NCI-H2029 (cell line): ENCODE data around the gene RASAL1.
A peak's percentile ranks its signal among the peaks of the same experiment; 100 is the strongest.

Experiments
- DNase-seq: peaks from one replicate; lab custom pipeline; 2025; lab: John Stamatoyannopoulos, UW

Gene RASAL1, protein sequence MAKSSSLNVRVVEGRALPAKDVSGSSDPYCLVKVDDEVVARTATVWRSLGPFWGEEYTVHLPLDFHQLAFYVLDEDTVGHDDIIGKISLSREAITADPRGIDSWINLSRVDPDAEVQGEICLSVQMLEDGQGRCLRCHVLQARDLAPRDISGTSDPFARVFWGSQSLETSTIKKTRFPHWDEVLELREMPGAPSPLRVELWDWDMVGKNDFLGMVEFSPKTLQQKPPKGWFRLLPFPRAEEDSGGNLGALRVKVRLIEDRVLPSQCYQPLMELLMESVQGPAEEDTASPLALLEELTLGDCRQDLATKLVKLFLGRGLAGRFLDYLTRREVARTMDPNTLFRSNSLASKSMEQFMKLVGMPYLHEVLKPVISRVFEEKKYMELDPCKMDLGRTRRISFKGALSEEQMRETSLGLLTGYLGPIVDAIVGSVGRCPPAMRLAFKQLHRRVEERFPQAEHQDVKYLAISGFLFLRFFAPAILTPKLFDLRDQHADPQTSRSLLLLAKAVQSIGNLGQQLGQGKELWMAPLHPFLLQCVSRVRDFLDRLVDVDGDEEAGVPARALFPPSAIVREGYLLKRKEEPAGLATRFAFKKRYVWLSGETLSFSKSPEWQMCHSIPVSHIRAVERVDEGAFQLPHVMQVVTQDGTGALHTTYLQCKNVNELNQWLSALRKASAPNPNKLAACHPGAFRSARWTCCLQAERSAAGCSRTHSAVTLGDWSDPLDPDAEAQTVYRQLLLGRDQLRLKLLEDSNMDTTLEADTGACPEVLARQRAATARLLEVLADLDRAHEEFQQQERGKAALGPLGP

DNA sequence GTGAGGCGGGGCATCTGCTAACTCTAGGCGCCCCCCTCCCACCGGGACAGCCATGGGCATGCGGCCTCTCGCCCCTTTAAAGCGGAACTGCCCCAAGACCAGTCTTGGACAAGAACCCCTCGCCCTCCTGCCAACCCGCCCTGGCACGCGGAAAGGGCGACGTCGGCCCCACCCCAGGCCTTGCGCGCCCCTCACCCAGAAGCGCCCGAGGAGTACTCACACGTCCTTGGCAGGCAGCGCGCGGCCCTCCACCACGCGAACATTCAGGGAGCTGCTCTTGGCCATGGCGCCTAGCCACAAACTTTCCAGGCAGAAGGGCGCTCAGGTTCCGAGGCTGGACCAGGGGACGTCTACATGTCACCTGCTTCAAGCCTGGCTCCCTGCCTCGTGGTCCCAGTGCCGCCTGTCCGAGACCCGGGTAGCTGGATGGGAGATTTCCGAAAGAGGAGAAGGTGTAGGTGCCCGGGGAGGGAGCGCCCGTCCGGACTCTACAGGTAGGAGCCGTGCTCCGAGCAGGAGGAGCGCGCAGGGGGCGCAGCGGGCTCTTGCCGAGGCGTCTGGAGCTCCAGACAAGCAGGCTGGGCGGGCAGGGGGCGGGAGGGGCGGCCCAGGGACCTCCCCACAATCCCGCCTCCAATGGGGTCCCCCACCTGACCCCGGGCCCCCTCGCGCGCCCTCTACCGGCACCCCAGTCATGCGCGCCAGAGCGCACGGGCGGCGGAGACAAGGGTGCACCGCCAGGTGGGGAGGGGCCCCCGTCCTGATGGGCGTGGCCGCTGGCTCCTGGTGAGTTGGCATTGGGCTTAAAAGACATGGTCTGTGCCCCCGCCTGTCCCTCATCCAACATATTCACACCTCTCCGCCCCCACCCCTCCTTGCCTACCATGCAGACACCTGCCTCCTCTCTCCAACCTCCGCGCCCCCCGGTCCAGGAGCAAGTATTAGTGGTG, at the start of gene RASAL1:
Gene RASAL1, minus strand, starts transcription at position 584 of the 950 bp plus-strand sequence. Its CDS starts 299 bp downstream, at position 285.
- peak; percentile 51 for DNase-seq

DNA sequence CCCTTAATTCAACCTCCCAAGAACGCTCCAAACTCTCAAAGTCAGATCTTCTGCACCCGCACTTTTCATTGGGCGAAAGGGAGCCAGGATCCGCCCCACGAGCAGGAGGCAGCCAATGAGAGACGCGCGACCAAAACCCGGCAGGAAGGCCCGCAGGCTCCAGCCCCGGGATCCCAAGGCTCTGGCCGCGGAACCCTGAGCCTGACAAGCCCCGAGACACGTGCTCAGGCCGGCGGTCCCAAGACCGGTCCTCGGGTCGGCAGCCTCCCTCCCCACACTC, 49.3 kb upstream of the RASAL1 start:
- peak; percentile 65 for DNase-seq

DNA sequence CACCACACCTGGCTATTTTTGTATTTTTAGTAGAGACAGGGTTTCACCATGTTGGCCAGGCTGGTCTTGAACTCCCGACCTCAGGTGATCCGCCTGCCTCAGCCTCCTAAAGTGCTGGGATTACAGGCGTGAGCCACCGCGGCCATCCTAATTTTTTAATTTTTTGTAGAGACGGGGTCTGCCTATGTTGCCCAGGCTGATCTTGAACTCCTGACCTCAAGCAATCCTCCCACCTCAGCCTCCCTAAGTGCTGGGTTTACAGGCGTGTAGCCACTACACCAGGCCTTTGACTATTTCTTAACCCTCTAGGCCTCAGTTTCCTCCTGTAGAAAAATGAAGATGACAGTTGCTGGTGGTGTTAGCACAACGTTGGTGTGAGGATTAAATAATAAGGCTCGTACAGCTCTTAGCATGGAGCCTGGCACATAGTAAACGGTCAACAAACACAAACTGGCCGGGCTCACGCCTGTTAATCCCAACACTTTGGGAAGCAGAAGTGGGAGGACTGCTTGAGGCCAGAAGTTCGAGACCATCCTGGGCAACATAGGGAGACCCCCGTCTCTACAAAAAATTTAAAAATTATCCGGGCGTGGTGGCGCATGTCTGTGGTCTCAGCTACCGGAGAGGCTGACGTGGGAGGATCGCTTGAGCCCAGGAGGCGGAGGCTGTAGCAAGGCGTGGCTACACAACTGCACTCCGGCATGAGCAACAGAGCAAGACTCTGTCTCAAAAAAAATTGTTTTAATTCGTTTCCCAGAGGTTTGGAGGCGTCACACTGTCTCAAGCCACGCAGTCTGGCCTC, 48.7 kb upstream of the RASAL1 start:
- peak; percentile 61 for DNase-seq

DNA sequence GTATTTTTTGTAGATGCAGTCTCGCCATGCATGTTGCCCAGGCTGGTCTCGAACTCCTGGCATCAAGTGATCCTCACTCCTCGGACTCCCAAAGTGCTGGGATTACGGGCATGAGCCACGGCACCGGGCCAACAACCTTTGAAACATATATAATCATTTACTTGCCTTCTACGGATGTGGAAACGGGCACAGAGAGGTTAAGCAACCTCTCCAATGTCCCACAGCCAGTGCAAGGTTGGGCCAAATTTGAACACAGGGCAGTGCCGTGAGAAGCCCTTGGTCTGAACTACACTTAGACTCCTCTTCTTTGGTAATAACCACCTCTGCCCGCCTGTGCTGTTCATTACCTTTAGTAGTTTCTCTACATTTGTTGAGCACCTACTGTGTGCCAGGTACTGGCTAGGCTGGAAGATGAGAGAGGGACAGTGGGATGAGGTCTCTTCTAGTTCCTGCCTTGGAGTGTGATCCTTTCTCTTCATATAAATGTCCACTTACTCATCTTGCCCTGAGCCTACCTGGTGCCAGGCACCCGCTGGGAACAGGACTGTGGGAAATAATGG, 47.5 kb upstream of the RASAL1 start:
- no peak for DNase-seq

DNA sequence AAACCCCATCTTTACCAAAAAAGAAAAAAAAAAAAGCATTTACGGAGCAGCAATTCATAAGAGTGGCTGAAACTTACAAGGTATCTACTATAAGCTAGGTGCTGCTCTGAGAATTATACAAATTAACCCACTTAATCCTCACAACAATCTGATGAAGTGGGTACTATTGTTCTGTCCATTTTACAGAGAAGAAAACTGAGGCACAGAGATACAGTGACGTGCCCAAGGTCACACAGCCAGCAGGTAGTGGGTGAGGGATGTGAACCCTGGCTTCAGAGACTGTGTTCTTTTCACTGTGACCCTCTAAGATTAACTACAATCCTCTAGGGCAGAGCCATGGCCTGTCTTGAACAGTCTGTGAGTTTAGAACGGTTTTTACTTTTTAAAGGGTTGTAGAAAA, 46.4 kb upstream of the RASAL1 start:
- no peak for DNase-seq

DNA sequence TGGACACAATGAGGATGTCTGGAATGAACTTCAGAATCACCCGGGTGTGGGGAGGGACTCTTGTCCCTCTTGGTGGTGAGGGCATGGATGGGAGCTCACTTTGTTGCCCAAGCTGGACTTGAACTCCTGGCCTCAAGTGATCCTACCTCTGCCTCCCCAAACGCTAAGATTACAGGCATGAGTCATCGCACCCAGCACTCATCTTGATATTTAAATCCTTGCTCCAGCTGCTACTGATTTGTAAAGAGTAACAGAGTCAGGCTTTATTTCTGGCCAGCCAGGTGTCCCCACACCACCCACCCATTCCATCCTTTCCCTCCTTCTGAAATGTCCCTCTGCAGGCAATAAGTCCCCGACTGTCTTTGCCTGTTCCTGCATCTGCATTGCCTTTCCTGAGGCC, 44.8 kb upstream of the RASAL1 start:
- DNase-seq, result no peak

DNA sequence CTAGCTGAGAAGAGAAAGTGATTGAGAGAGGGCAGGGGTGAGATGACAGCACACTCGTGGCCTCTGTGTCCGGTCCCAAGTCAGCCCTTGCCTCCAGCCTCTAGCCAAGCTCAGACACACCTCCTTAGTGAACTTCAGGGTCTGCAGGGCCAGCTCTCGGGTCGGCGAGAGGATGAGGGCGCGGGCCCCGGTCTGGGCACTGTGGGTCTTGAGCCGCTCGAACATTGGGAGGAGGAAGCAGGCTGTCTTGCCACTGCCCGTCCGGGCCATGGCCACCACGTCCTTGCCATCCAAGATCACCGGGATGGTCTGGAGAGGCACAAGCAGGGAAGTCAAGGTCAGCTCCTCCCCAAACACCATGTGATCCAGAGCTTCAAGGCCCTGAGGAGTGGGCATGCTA, 43.5 kb upstream of the RASAL1 start:
- no peak for DNase-seq

DNA sequence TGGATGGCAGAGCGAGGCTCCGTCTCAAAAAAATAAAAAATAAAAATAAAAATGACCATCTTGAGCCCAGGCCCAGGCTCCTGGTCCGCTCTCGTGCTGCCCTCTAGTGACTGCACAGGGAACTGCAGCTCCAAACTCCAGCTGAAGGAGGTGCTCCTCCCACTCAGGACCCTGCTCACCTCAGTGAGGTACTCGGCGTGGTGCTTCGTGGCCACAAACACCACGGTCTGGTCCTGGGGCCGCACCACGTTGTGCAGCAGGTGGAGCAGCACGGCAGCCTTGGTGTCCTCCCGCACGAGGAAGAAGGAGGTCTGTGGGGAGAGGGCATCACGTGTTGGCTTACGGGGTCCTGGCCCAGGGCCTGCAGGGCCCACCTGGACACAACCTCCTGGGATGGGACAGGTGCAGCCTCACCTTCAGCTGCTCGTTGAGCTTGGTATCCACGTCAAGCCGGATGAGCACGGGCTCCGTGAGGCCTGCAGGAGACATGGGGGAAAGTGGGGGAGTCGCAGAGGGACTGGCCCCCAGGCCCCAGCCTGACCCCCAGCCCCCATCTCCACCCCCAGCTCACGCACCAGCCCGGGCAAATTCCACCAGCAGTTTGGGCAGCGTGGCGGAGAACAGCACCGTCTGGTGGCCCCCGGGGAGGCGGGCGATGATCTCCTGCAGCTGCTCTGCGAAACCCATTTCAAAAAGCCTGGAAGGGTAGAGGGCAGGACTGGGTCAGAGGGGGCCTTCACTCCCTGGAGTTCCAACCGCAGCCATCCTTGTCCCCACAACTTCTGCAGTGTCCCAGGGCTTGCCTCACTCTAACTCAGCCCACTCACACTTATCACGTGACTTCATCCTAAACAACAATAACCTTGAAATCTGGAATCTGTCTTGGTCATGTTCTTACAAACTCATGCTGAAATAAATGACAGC, 39.2 kb upstream of the RASAL1 start:
- peak; percentile 14 for DNase-seq

DNA sequence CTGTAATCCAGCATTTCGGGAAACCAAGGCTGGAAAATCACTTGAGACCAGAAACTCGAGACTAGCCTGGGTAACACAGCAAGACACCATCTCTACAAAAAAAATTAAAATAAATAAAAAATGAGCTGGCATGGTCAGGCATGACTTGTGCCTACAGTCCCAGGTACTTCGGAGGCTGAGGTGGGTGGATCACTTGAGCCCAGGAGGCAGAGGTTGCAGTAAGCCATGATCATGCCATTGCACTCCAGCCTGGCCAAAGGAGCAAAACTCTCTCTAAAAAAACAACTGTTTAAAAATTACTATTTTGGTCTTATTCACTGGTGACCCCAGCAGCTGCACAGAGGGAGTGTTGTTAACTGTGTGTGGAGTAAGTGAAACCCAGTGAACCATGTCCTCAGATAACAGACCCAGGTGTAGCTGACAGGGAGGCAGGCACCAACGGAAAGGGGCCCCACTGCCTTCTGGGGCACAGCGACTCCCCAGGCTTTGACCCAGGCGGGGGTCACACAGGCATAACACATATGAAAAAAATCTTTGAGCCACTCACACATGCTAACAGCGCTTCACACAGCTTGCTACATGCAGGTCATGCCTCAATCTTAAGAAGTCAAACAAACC, 37.6 kb upstream of the RASAL1 start:
- DNase-seq, result no peak

DNA sequence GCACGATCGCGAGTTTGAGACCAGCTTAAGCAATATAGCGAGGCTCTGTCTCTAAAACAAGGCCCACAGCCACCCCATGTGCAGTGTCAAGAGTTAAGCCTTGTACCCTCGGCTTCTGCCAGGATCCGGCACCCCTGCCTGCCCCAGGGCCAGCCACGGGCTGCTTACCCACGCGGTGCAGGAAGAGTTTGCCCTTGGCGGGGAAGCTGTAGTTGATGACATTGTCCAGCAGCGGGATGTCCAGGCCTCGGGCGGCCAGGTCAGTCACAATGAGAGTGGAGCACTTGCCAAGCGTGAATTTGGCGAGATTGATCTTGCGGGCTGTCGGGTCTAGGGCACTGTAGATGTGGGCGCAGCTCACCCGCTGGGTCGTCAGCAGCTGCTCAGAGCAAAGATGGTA, 36.6 kb upstream of the RASAL1 start:
- DNase-seq, result no peak

DNA sequence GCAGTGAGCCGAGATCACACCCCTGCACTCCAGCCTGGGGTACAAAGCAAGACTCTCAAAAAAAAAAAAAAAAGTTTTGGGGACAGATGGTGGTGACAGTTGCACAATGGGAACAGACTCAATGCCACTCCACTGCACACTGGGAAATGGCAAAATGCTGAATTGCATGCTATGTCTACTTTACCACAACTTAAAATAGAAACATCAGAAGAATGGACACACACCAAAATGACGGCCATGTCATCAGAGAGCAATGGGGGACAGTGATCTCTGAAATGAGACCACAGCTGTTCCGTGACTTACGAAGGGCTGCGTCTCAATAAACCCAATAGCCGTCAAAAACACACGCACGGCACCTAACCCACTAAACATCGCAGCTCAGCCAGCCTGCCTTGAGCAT, 36.0 kb upstream of the RASAL1 start:
- no peak for DNase-seq

DNA sequence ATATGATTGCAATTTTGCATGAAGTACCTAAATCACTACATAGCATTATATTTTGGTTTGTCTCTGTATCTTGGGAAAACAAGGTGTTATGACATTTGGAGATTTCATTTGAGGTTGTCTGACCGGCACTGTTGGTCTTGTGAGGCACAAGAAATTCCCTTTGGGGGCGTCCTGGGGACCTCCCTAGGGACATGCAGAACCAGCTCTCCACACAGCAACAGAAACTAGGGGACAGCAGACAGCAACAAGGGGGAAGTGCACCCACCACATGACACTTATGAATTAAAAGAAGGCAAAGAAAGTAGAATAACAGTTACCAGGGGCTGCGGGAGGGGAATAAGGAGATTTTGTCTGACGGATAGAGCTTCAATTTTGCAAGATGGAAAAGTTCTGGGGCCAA, 35.4 kb upstream of the RASAL1 start:
- no peak for DNase-seq

DNA sequence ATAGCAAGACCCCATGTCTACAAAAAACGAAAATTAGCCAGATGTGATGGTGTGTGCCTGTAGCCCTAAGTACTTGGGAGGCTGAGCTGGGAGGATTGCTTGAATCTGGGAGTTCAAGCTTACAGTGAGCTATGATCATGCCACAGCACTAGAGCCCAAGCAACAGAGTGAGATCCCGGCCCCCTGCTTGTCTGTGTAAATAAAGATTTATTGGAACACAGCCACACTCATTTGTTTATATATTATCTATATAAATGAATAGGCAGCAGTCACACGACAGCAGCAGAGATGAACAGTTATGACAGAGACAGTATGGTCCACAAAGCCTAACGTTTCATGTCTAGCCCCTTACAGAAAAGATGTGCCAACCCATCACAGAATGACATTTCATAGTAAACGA, 34.9 kb upstream of the RASAL1 start:
- DNase-seq, result no peak

DNA sequence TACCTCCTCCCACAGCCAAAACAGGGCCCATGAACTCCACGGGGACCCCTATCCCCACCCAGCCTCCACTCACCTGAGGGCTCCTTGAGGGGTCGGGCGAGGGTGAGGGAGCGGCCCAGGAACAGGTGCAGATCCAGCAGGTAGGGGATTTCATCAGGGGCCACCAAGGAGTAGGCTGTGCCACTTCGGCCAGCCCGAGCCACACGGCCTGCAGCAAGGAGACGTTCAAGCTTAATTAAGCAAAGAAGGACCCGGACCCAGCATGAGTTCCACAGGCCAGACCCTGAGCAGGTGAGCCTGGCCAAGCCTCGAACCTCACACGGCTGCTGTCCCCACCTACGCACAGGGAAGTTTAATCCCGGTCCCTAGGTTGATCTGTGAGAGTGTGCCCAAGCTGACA, 34.1 kb upstream of the RASAL1 start:
- DNase-seq, result no peak

DNA sequence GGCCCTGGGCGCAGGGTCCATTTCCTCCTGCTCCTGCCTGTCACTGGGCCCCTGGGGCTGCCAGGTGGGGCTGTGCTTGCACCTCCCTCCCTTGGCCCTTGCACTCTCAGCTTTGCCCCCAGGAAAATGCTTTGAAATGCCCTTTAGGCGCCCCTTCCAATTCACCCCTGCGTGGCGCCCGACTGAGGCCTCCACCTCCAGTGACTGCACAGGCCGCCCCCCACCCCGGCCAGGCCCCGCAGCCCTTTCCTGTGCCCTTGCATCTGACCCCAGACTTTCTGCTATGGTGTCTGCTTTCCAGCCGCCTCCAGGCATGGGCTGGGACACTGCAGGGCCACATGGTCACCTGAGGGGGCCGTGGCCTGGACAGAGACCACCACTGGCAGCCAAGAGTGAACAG, 32.3 kb upstream of the RASAL1 start:
- no peak for DNase-seq

DNA sequence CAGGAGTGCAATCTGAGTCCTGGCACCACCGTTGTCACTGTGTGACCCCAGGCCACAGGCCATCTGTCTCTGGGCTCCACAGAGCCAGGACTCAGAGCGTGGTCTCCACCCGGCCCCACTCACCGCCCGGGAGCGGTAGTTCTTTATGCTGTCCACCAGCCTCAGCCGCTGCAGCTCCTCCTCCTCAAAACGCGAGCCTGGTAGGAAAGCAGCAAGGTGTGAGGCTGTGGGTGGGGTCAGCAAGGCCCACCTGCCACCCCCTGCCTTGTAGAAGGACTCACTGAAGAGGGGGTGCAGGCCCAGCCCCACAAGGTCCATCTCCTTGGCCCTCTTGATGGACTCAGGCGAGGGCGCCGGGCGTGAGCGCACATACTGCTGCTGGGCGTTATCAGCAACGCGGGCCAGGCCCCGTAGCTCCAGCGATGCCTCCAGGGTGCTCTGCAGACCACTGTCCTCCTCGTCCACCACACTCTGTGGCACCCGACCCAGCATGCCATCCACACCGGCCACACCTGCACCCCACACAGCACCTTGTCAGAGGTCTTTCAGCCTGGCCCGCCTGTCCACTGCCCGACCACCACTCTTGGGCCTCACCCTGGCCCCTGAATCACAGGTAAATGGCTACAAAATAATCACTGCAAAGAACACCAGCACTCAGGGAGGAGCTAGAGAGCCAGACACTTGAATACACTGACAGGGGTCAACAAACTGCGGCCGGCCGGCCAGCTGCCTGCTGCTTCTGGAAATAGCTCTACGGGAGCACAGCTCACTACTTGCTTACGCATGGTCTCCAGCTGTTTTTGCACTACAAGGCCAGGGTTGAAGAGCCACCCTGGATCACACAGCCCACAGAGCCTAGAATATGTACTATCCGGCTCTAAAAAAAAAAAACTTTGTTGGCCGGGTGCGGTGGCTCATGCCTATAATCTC, 30.2 kb upstream of the RASAL1 start:
- DNase-seq, result no peak

DNA sequence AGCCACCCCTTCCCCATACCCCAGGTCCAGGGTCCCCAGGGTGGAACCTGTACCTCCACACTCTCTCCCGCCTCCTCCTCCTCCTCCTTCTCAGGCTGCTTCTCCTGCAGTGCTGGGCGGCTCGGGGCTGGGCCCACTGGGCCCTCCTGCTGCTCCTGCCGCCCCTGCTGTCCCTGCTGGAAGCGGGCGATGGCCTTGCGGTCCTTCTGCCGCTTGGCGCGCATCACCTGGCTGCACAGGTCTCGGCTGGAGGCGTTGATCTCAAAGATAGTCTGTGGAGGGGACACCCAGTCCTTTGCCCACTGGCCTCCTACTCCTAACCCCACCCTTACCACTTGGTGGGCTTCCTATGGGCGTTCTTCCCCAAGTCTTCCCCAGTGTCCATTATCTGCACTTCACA, 28.5 kb upstream of the RASAL1 start:
- no peak for DNase-seq

DNA sequence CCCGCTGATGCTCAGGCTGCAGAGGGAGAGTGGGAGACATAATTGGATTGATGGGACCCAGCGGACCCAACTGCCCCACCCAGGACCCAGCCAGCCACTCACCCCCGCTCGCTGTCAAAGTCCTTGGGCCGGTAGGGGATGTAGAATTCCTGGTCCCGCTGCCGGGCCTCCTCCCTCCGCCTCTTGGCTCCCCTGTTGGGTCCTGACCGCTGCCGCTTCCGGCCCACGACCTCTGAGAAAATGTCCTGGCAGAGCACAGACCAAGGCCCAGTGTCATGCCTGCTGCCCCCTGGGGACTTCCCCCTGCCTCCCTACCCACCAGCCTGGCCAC, 27.4 kb upstream of the RASAL1 start:
- no peak for DNase-seq
